Measurements from ENCODE around the gene AKAP11. TPM values are rescaled to one million over a fixed set of nuclear protein-coding genes. Genes with fewer than 3 reads are reported as not detected.

AKAP11 gene
- total and polyA plus RNA-seq, 2 experiments from 2014 or later, result 4.3 to 21.6 TPM

- TF ChIP-seq NANOG (IDR thresholded peaks at IDR 0.05; ENCODE audit: borderline replicate concordance) (no peak), ZNF462 (CRISPR knock-in tag; IDR thresholded peaks at IDR 0.05) (no peak)
Measured at GRCh38 chr13:42312817-42313431, 41.0 kb downstream of the AKAP11 start (continued).

- Histone ChIP-seq H3K4me1 (ENCODE audit: insufficient read depth) (peaks cover 15% of the 10 kb centered on the region), H3K27me3 (ENCODE audit: insufficient read depth) (no peaks in the 10 kb centered on the region), H3F3A (replicated peaks; ENCODE audit: low read depth) (no peaks in the 10 kb centered on the region), H3K4me2 (no peak overlapping the region), H3K36me3 (ENCODE audit: insufficient read depth) (no peaks in the 10 kb centered on the region), H4K20me1 (replicated peaks; ENCODE audit: insufficient read depth) (no peaks in the 10 kb centered on the region), H3K9me2 (ENCODE audit: insufficient read depth) (no peaks in the 10 kb centered on the region), H2AFZ (no peak overlapping the region), H3K27ac (ENCODE audit: low read depth) (no peak overlapping the region), H3K79me2 (replicated peaks; ENCODE audit: insufficient read depth) (no peaks in the 10 kb centered on the region), H3K4me3 (no peak overlapping the region)
- H3K36me3 Mint-ChIP-seq (ENCODE audit: low read depth), result peaks cover 7% of the 10 kb centered on the region; the same call in 2 of the 3 replicates
- DNase-seq (ENCODE audit: low spot score), result no peak
- no peak for TF ChIP-seq CREB1 (CRISPR knock-in tag; IDR thresholded peaks at IDR 0.05; ENCODE audit: low read depth)
- no peak for TF ChIP-seq REST (IDR thresholded peaks at IDR 0.05; ENCODE audit: unreplicated experiment)
- TF ChIP-seq EZH2phosphoT487 (IDR thresholded peaks at IDR 0.05; ENCODE audit: unreplicated experiment), result no peak
- TF ChIP-seq STAT1 (IDR thresholded peaks at IDR 0.05; ENCODE audit: unreplicated experiment), result no peak
- TF ChIP-seq EZH2 (IDR thresholded peaks at IDR 0.05; ENCODE audit: low read depth, unreplicated experiment), result no peak
- no peak for TF ChIP-seq POLR2AphosphoS5 (IDR thresholded peaks at IDR 0.05; ENCODE audit: low read depth)
- no peak for TF ChIP-seq CTCF (conservative IDR thresholded peaks at IDR 0.05; ENCODE audit: low read depth in 2 of 2)
- no peak for TF ChIP-seq ZNF114 (CRISPR knock-in tag; IDR thresholded peaks at IDR 0.05)
- TF ChIP-seq ZNF331 (CRISPR knock-in tag; IDR thresholded peaks at IDR 0.05; ENCODE audit: low read depth), result no peak
- peaks cover 24% of the 10 kb centered on the region for H3K4me1 Mint-ChIP-seq
- no peak overlapping the region for H3K27ac Mint-ChIP-seq
- no peak overlapping the region for H3K4me3 Mint-ChIP-seq
- H3K9me3 Mint-ChIP-seq, result no peaks in the 10 kb centered on the region
- no peak for ATAC-seq
- peaks cover 1% of the 10 kb centered on the region for H3K27me3 Mint-ChIP-seq (ENCODE audit: insufficient read depth, low read depth, poor library complexity)
Measured at GRCh38 chr13:42318570-42318969, 46.6 kb downstream of the AKAP11 start.
